ENCODE data around the gene CLDN5.
A peak's percentile ranks its signal among the peaks of the same experiment; 100 is the strongest.

CLDN5 gene

DNA sequence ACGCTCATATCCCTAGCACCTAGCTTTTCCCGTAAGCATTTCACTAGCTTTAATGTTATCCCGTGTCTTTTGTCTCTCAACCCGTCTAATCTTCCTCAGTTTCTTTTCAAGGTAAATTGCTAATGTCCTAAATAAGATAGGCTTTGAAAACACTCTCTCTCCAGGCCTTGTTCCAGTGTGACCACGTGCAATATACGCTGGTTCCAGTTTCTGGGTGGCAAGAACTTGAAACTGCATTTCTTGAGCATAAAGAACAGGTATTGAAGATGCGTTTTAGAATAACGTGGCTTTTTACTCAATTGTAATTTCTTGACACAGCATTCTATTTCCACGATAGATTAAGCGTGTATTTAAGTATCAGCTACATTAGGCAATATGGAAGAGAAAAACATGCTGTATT lies 43.4 kb downstream of the CLDN5 start:
- no peak for DNase-seq (ENCODE audit: low read depth in 2 of 2)

DNA sequence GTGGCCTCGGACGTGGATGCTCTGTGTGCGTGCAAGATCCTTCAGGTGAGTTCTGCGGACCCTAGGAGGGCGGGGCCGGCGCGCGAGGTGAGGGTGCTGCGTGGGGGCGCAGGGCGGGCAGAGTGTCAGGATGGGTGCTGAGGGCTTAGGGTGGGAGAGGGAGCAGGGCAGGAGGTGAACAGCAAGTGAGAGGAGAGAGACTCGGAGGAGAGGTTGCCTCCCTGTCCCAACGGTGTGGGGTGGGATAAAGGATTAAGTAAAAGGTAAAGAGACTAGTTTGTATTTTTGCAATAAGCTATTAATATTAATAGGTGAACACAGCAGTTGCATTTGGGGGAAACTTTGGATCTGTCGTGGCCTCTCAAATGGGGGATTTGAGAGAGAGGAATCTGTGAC lies 44.0 kb downstream of the CLDN5 start:
- DNase-seq (ENCODE audit: low read depth in 2 of 2), result peak in 1 of 2 donors; percentile 13

DNA sequence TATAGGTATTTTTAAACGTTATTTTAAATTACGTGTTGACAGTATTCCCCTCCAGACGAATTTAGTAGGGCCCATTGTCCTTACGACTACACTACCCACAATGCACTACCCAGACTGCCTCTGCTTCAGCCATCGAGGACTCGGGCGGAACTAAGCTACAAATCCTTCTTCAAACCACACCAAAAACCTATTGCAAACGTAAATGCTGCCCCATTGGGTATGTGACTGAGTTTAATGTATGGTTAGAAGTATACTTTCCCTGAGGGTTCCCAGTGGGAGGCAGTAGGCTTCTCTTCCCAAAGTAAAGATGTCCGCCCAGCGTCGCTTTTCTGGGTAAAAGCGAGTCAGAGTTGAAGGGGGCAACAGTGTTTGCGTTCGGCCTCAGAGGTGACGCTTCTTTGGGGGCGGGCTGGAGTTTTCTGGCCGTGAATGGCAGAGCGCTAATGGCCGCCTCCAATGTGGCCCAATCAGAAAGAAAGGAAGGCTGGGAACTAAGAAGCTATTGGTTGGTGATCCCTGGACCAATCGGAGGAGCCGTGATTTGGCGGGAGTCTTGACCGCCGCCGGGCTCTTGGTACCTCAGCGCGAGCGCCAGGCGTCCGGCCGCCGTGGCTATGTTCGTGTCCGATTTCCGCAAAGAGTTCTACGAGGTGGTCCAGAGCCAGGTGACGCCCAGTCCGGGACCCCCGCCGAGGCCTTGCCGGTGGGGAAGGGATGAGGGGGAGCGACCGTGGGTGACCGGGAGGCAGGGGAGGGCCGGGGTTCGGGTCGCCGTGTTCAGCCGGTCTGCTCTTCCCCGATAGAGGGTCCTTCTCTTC lies 44.6 kb downstream of the CLDN5 start, which contains the start of gene CDC45:
Gene CDC45, plus strand, starts transcription at position 566 of the 818 bp plus-strand sequence. Its CDS starts 49 bp downstream, at position 615.
- DNase-seq (ENCODE audit: low read depth in 2 of 2), result peak; percentile 86 to 87

DNA sequence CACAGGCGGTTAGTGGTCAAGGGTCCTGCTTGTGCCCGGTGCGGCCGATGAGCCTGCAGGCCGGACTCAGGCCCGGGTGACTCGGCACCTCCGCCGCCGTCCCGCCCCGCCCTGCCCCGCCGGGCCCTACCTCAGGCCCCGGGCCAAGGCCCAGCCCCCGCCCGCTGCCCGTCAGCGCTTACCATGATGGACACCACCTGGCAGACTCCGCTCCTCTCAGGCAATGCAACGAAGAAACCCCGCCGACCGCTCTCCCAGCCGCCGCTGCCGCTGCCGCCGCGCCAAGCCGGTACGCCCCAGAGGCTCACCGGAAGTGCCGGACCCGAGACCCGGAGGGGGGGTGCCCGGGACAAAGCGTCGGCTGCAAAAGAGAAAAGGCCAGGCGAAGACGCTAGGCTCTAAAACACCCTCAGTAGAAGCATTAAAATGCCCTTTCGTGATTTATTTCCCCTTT lies 45.3 kb downstream of the CLDN5 start, which contains the start of gene UFD1:
Gene UFD1, minus strand, starts transcription at position 293 of the 454 bp plus-strand sequence. Its CDS starts 108 bp downstream, at position 185.
- peak; percentile 61 to 69 for DNase-seq (ENCODE audit: low read depth in 2 of 2)

DNA sequence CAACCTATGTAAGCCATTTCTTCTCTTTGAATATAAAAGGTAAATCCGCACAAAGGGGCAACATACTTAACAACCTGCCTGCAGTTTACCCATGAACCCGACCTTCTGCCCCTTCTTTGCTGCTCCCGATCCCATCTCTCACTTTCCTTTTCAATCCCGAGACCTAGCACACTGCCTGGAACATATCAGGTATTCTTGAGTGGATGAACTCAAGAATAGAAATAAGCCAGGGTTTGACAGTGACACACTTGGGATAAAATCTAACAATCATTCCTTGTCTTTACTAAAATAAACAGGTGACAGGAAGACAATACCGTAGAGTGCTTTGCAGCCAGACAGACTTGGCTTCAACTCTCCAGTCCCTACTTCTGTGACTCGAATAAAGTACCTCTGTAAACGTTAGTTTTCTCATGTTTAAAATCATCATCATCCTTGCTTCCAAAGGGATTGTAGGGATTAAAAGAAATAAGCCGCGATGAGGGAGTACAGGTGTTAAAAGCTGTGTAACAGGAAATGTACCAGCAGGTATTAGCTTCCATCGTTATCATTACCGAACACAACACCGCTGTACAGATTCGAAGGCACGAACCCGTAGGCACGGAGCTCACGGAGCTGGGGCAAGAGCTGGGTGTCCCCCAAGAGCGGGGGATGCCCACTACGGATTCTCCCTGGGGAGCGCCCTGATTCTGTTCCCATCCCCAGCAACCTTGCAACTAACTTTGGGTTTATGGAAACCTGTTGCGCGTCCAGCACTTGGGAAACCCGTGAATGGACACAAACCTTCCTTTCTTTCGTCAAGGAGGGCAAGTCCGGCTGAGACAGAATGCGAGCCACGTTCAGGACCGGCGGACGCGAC lies 45.9 kb downstream of the CLDN5 start:
- no peak for DNase-seq (ENCODE audit: low read depth in 2 of 2)

DNA sequence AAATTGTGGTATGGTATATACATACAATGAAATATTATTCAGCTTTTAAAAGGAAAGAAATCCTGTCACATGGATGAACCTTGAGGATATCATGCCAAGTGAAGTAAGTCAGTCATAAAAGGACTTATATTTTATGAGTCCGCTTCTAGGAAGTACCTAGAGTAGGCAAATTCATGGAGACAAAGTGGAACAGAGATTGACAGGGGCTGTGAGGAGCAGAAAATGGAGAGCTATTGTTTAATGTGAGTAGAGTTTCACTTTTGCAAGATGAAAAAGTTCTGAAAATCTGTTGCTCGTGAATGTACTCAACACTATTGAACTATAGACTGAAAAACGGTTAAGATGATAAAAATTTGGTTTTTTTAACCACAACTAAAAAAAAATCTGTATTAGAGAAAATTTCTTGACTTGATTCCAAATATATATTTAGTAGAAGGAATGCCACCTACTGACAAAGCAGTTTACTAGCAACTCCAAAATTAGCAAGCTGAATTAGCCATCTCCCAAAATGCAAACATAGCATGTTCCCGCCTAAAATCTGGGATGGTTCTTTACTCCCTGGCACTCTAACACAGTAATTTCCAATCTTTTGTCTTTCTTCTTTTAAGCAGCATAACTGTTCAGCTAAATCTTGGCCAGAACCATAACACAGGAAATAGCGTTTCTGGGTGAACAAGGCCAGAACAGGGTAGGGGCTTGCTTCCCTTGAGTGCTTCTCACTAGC lies 46.7 kb downstream of the CLDN5 start:
- DNase-seq (ENCODE audit: low read depth in 2 of 2), result no peak

DNA sequence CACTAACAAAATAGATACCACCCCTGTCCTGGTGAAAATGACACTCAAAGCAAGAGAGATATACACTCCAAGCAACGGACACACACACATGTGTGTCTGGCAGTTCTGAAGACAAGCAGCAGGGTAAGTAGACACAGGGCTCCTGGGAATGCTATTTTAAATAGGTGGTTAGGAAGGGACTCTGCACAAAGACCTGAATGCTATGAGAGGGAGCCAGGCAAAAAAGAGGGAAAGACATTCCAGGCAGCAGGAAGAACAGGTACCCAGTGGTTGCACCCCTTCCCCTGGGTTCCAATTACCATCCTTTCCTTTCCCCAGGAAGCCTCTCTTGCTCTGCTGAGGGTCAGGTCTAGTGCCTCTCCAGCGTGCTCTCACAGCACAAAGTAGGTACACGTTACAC lies 48.2 kb downstream of the CLDN5 start:
- no peak for DNase-seq (ENCODE audit: low read depth in 2 of 2)

DNA sequence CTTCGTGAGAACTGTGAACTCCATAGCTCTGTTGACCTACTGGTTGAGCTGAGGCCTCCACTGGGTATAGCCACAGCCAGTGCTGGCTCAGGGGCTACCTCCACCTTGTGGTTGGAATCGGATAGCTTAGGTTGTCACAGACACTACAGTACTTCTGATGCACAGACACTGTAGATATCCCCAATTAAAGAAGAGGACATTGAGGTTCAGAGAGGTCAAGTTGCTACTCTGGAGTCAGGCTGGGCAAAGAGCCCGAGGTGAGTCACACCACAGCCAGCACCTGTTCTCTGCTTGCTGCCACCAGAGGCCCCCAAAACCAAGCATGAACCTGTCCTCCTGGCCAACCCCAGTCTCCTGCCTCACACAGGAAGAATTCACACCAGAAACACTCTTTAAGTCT lies 50.6 kb downstream of the CLDN5 start:
- no peak for DNase-seq (ENCODE audit: low read depth in 2 of 2)
